SKM-1 treated with dmso at 0.1 percent for 144 hours (cell line): ENCODE measurements around the gene UVRAG.
"Not testable (repeated sequence)": the region's sequence is repeated elsewhere in the genome, so short reads cannot be mapped to it uniquely, and the experiment has no call there.

ENCODE experiments used
- DNase-seq: peaks from one replicate; lab custom pipeline; 2025; ENCODE audit not compliant: unreplicated experiment; lab: John Stamatoyannopoulos, UW

UVRAG gene

DNA sequence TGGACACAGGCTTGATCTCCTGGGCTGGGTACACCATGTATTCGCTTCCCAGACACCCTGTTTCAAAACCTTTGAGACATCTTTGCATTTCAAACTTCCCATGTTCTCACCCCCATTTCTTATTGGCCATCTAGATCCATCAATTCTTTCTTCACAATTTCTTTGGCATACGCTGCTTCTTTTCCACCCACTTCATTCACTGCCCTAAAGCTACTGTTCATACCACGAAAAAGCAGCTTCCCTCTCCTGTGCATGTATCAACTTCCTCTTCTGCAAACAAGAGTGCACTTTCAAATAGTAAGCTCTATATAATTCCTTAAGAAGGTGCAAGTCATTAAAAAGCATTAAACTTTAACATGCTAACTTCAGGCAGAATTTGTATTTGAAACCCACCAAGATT is 21.4 kb downstream of the UVRAG start:
- no peak for DNase-seq

GRCh38 chr11:75839851-75840250 is 24.8 kb downstream of the UVRAG start:
- DNase-seq, result no peak

GRCh38 chr11:75840522-75840921 is 25.5 kb downstream of the UVRAG start:
- DNase-seq, result no peak

GRCh38 chr11:75841739-75842138 is 26.7 kb downstream of the UVRAG start:
- DNase-seq, result no peak

GRCh38 chr11:75845324-75845723 is 30.3 kb downstream of the UVRAG start:
- no peak for DNase-seq

DNA sequence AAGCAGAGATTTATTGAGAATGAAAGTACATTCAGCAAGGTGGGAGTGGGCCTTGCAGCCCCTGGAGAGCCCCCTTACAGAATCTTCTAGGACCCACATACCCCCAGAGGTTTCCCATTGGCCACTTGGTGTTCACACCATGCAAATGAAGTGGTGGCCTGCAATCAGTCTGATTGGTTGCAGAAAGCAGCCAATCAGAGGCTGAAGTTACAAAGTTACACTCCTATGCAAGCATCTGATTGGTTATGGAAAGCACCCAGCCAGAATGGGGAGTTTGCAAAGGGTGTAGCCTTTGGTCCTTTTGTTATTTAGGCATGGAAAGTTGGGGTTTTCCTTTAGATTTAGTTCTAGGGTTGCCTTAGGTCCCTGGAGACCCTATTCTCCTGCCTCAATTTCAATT is 34.9 kb downstream of the UVRAG start:
- DNase-seq, result no peak

DNA sequence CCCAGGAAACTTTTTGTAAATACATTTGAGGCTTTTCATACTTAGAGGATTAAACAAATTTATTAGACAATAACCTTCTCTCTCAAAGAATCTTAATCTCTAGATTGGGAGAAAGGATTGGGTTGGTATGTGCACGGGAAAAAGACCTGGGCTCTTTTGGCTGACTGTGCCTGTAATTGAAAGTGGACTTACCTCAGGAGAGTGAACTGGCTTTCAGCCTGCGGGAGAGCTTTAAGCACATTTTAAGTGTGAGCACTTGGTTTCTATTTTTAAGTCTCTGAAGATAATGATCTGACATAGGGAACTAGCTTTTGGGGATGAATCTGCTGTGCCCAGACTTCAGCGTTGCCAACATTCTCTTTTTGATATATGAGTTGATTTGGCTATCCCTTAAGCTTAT is 35.8 kb downstream of the UVRAG start:
- peak; percentile 28 for DNase-seq

DNA sequence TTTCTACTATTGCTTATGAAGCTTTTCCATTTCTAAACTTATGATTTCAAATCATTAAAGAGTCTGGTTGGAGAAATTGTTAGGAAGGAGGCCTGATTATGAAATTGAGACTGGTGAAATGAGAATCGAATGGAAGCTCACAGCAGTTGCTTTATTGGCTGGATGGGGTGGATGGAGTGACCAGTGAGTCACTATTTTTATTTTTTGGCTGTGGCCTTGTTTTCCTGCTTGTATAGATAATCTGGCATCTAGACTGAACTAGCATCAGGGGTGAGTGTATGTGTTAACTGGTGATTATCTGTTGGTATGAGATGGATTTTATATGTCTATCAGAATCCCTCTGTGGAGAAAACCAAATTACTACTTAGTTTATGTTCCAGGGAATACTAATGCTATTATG is 36.2 kb downstream of the UVRAG start:
- DNase-seq, result no peak

DNA sequence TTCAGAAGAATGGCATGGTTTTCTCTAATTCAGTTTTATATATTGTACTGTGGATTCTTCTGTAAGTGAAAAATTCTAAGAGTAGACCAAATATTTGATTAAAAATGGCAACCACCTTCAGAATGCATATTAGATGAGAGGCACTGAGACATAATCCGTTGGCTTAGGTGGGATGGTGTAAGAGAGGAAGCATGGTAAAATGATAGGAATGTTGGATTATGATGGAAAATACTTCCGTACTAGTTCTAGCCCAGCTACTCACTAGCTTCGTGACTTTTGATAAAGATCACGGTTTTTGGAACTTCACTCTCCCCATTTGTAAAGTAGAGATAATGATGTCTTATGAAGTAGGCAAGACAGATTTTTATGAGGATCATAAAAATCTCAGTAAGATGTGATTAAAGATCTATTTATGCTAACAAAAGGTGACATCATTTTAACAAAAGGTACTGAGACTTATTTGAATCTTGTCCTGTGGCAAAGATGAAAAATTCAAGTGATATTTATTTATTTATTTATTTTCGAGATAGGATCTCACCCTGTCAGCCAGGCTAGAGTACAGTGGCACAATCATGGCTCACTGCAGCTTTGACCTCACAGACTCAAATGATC is 37.5 kb downstream of the UVRAG start:
- DNase-seq, result no peak

DNA sequence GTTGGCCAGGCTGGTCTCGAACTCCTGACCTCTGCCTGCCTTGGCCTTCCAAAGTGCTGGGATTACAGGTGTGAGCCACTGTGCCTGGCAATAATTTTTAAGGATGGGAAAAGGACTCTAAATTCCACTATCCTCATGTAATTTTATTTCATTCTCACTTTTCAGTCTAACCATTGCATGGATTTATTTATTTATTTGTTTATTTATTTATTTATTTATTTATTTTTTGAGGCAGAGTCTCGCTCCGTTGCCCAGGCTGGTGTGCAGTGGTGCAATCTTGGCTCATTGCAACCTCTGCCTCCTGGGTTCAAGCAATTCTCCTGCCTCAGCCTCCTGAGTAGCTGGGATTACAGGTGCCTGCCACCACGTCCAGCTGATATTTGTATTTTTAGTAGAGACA is 38.6 kb downstream of the UVRAG start:
- not testable (repeated sequence) for DNase-seq

- no peak for DNase-seq
Observed at GRCh38 chr11:75853971-75854370, 39.0 kb downstream of the UVRAG start.

GRCh38 chr11:75855206-75855605 is 40.2 kb downstream of the UVRAG start:
- no peak for DNase-seq

DNA sequence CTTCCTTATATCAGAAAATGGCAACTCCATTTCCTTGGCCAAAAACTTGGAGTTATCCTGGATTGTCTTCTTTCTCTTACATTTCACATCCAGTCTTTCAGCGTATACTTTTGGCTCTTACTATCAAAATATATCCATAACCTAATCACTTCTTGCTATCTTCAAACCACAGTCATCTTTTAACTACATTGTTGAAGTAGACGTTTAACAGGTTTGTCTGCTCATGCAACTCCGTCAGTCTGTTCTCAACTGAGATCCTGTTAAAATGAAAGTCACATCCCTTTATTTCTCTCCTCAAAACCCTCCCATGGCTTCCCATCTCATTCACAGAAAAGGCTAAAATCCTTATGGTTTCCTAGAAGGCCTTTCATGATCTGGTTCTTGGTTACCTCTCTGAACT is 41.9 kb downstream of the UVRAG start:
- no peak for DNase-seq

DNA sequence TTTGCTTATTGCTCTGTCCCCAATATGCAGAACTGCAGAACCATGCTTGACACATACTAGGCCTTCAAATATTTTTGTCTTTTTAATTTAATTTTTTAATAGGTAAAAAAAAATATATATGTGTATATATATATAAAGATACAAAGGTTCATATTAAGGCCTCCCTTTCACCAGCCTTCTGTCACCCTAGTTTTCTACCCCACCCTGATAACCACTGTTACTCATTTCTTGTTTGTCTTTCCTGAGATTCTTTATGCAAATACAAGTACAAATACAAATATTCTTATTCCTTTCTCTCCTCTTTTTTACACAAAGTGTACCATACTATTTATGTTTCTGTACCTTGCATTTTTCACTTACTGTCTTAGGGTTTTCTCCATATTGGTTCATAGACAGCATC is 43.0 kb downstream of the UVRAG start:
- DNase-seq, result no peak

DNA sequence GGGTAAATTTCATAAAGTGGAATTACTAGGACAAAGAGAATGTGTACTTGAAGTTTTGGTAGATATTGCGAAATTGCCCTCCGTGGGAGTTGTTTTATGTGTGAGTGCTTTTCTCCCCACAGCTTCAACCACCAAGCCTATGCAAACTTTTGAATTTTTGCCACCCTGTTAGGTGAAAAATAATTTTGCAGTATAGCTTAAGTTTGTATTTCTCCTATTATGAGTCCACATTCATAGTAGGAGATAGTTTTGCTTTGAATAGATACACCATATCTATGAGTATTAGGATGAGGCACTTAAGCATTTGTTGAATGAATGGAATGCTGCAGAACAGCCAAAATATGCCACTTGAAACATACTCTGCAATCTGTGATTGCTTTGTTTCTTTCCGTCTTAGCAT is 43.6 kb downstream of the UVRAG start:
- DNase-seq, result no peak

- DNase-seq, result no peak
Observed at GRCh38 chr11:75859614-75860013, 44.6 kb downstream of the UVRAG start.

DNA sequence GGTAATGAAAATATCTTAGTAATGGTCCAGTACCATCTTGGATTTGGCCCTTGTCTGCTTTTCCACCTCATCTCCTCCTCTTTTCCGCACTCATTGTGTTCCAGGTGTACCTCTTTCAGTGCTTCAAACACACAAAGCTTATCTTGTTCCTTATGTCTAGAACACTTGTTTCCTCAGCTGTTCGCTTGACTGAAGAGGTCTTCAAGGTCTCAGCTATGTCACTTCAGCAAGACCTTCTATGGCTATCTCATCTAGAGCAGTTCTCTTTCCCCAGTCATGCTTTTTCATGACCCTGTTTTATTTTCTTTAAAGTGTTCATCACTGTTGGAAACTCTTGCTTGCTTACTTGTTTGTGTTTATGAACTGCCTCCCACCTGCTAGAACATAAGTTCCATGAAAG is 47.4 kb downstream of the UVRAG start:
- no peak for DNase-seq

DNA sequence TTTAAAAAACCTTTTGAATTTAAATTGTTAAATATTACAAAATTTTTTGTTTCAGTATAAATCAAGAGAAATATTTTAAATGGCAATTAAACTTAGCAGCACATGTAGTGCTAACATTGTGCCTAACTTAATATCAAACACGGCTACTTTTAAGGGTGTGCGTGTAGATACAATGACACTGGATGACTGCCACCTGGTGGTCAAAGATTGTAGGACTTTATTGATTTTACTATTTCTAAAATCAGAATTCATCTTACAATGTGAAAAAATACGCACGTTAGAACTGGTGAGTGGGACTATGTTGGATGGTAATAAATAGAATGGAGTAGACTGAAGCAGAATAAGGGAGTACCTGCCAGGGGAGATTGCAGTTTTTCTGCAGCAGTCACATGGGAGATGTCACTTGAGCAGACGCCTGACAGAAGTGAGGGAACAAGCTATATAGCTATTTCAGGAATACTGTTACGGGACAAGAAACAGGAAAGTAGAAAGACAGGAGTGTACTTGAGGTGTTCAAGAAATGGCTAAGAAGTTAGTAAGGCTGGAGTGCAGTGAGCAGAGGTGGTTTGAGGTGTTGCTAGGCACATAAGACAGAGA is 52.9 kb downstream of the UVRAG start:
- peak; percentile 32 for DNase-seq

DNA sequence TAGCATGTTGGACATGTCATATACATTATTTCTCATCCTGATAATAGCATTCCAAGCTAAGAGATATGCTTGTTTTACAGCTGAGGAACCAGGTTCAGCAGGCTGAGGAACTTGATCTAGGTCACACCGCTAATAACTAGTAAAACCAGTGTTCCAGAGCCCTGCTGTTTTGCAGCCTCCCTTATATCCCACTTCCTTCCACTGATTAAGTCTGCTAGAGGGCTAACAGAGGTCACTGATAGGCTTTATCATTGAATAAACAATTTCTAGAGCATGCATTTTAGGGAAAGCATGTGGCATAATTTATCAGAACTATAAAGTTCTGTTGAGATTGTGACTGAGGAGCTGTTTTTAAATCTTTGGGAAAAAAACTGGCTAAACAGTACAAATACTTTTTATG is 54.0 kb downstream of the UVRAG start:
- no peak for DNase-seq

GRCh38 chr11:75869661-75870455 is 54.8 kb downstream of the UVRAG start:
- no peak for DNase-seq

GRCh38 chr11:75872887-75873416 is 57.9 kb downstream of the UVRAG start:
- no peak for DNase-seq
